Uterus (tissue), 2 donors: ENCODE results near the gene KCNJ4.

Experiments used
- POLR2A ChIP-seq, 2 donors: fragments of 450-650 bp; IDR thresholded peaks; one replicate each; pipeline ENCODE4 v1.6.1; 2016; ENCODE audit warnings: antibody characterized with exemption in 2 of 2, mild to moderate bottlenecking in 1 of 2, moderate library complexity in 1 of 2
- TF ChIP-seq, protein P1 (sequence below), 4 experiments: fragments of 200-600 bp in 2 of 4; fragments of 450-650 bp in 2 of 4; sonication (generic) in 2 of 4; IDR thresholded peaks; one replicate each; pipeline ENCODE4 v1.5.1; 2016 to 2019; ENCODE audit warnings: antibody characterized with exemption in 4 of 4, mild to moderate bottlenecking in 2 of 4, moderate library complexity in 1 of 4

DNA sequence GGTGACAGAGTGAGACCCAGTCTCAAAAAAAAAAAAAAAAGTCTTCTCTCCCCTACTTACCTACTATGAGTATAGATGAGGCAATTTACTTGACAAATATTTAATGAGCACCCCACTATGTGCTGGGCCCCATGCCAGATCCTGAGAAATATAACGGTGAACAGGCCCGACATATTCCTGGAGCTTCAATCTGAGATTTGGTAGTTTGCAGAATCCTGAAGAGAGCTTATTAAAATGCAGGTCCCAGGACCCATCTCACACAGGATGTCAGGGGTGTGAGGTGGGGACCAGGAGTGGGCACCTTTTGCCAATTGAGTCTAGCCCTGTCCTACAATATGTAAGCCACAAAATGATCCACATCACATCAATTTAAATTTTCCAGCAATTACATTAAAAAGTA, 44.0 kb downstream of the KCNJ4 start:
- TF ChIP-seq POLR2A (IDR thresholded peaks at IDR 0.05), result no peak
- TF ChIP-seq, protein P1, sequence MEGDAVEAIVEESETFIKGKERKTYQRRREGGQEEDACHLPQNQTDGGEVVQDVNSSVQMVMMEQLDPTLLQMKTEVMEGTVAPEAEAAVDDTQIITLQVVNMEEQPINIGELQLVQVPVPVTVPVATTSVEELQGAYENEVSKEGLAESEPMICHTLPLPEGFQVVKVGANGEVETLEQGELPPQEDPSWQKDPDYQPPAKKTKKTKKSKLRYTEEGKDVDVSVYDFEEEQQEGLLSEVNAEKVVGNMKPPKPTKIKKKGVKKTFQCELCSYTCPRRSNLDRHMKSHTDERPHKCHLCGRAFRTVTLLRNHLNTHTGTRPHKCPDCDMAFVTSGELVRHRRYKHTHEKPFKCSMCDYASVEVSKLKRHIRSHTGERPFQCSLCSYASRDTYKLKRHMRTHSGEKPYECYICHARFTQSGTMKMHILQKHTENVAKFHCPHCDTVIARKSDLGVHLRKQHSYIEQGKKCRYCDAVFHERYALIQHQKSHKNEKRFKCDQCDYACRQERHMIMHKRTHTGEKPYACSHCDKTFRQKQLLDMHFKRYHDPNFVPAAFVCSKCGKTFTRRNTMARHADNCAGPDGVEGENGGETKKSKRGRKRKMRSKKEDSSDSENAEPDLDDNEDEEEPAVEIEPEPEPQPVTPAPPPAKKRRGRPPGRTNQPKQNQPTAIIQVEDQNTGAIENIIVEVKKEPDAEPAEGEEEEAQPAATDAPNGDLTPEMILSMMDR (IDR thresholded peaks at IDR 0.05), result no peak
